CD14-positive monocyte (primary cell): ENCODE results near the gene PMM1. TPM values are rescaled to one million over a fixed set of nuclear protein-coding genes. Genes with fewer than 3 reads are reported as not detected.

Source experiments
- DNase-seq, 3 donors: peaks; one replicate each; pipeline ENCODE4 v3.0.0-alpha.2; 2011 to 2022
- H2AFZ ChIP-seq: 2 replicates; pipeline ENCODE4 v1.6.0; 2012; ENCODE audit warnings: mild to moderate bottlenecking, low read depth, low read length, inconsistent platforms; ENCODE audit not compliant: insufficient read depth, poor library complexity, severe bottlenecking
- H3K27ac ChIP-seq, 2 donors: 1 replicate in 1 of 2; 2 replicates in 1 of 2; pipeline ENCODE4 v1.5.1; 2012 to 2013; ENCODE audit warnings: low read length in 2 of 2, control low read depth in 1 of 2, inconsistent platforms in 1 of 2, low read depth in 1 of 2, mild to moderate bottlenecking in 1 of 2
- H3K27me3 ChIP-seq, 2 donors: one replicate each; pipeline versions ENCODE4 v1.6.0 to v1.6.1; 2011 to 2013; ENCODE audit warnings: low read length in 2 of 2; ENCODE audit not compliant: control insufficient read depth in 2 of 2, insufficient read depth in 2 of 2
- H3K36me3 ChIP-seq, 2 donors: replicated peaks in 1 of 2; 1 replicate in 1 of 2; 2 replicates in 1 of 2; pipeline versions ENCODE4 v1.5.1 to v1.6.1; 2012 to 2013; ENCODE audit warnings: low read length in 2 of 2, control low read depth in 1 of 2, inconsistent platforms in 1 of 2, mild to moderate bottlenecking in 1 of 2; ENCODE audit not compliant: insufficient read depth in 2 of 2, control insufficient read depth in 1 of 2
- H3K4me1 ChIP-seq, 2 donors: 1 replicate in 1 of 2; 2 replicates in 1 of 2; pipeline versions ENCODE4 v1.5.1 to v1.6.1; 2012 to 2013; ENCODE audit warnings: low read length in 2 of 2, control low read depth in 1 of 2, inconsistent platforms in 1 of 2, mild to moderate bottlenecking in 1 of 2, moderate library complexity in 1 of 2; ENCODE audit not compliant: insufficient read depth in 2 of 2, control insufficient read depth in 1 of 2
- H3K4me2 ChIP-seq: replicated peaks from 2 replicates; pipeline ENCODE3; 2012; ENCODE audit warnings: low read length, moderate library complexity, mild to moderate bottlenecking; ENCODE audit not compliant: poor library complexity, severe bottlenecking; ENCODE audit errors: extremely low read depth
- H3K4me3 ChIP-seq, 3 experiments: fragments of 200-600 bp in 1 of 3; sonication (generic) in 1 of 3; replicated peaks in 1 of 3; 1 replicate in 2 of 3; 2 replicates in 1 of 3; pipeline ENCODE4 v1.5.1; 2011 to 2013; ENCODE audit warnings: low read length in 3 of 3, mild to moderate bottlenecking in 3 of 3, control low read depth in 2 of 3, low read depth in 2 of 3, inconsistent platforms in 1 of 3, moderate library complexity in 1 of 3
- H3K79me2 ChIP-seq: 2 replicates; pipeline ENCODE4 v1.6.0; 2012; ENCODE audit warnings: mild to moderate bottlenecking, control low read depth, inconsistent platforms, low read length, moderate library complexity; ENCODE audit not compliant: insufficient read depth
- H3K9ac ChIP-seq: 2 replicates; pipeline ENCODE4 v1.6.0; 2017; ENCODE audit warnings: low read length, mild to moderate bottlenecking; ENCODE audit not compliant: insufficient read depth, poor library complexity, severe bottlenecking
- H3K9me3 ChIP-seq, 2 donors: replicated peaks in 1 of 2; 1 replicate in 1 of 2; 2 replicates in 1 of 2; pipeline versions ENCODE4 v1.5.1 to v1.6.1; 2012 to 2013; ENCODE audit warnings: low read length in 2 of 2, control low read depth in 1 of 2; ENCODE audit not compliant: control insufficient read depth in 1 of 2, insufficient read depth in 1 of 2
- H4K20me1 ChIP-seq: 2 replicates; pipeline ENCODE4 v1.6.0; 2012; ENCODE audit warnings: mild to moderate bottlenecking, low read length, control low read depth, moderate library complexity; ENCODE audit not compliant: insufficient read depth
- H3K27ac Mint-ChIP-seq, 7 donors: one replicate each; pipeline ENCODE4 v1.8.0; 2020; ENCODE audit warnings: mild to moderate bottlenecking in 7 of 7, mixed read lengths in 7 of 7, moderate library complexity in 6 of 7, inconsistent platforms in 2 of 7
- H3K27me3 Mint-ChIP-seq, 3 donors: one replicate each; pipeline ENCODE4 v1.8.0; 2021 to 2022; ENCODE audit warnings: low read depth in 3 of 3, mild to moderate bottlenecking in 3 of 3, mixed read lengths in 3 of 3, moderate library complexity in 3 of 3, inconsistent platforms in 1 of 3
- H3K36me3 Mint-ChIP-seq, 2 donors: one replicate each; pipeline ENCODE4 v1.8.0; 2020; ENCODE audit warnings: mixed read lengths in 2 of 2, inconsistent platforms in 1 of 2, mild to moderate bottlenecking in 1 of 2
- H3K4me1 Mint-ChIP-seq: one replicate; pipeline ENCODE4 v1.8.0; 2020; ENCODE audit warnings: mild to moderate bottlenecking, mixed read lengths
- H3K4me3 Mint-ChIP-seq, 2 donors: one replicate each; pipeline ENCODE4 v1.8.0; 2020; ENCODE audit warnings: mild to moderate bottlenecking in 2 of 2, mixed read lengths in 2 of 2, moderate library complexity in 1 of 2
- H3K9me3 Mint-ChIP-seq, 7 donors: one replicate each; pipeline ENCODE4 v1.8.0; 2020 to 2022; ENCODE audit warnings: mixed read lengths in 7 of 7, mild to moderate bottlenecking in 6 of 7, moderate library complexity in 6 of 7, inconsistent platforms in 2 of 7
- CTCF ChIP-seq: fragments of 200-600 bp; IDR thresholded peaks from one replicate; pipeline ENCODE4 v1.8.0; 2022; ENCODE audit warnings: antibody characterized with exemption, mild to moderate bottlenecking
- WGBS: methylation state at CpG from one replicate; pipeline ENCODE4 v1.1.5; 2013; ENCODE audit warnings: missing lambda C conversion rate; ENCODE audit not compliant: insufficient coverage; 5-methylcytosine and 5-hydroxymethylcytosine counted together
- intact Hi-C, 2 donors: fragments of 100-400 bp; cut with micrococcal nuclease; formaldehyde crosslinking; loops; one replicate each; pipeline versions ENCODE4 v1.15.0 to v1.15.1; 2023
- polyA plus RNA-seq, 3 donors: library from polyadenylated mRNA; depleted of rRNA in 1 of 3; unstranded in 2 of 3; stranded (reverse) in 1 of 3; fragments of 300-500 nt in 2 of 3; fragments of >200 nt in 1 of 3; fragmentation: Illumina TruSeq in 2 of 3; gene quantifications; 1 replicate in 2 of 3; 2 replicates in 1 of 3; pipeline ENCODE4 v1.2.3, GENCODE V29; 2012 to 2021

The PMM1 gene
- polyA plus RNA-seq, 3 donors = 15.6 to 32.4 (median 23.5) TPM

- peak in 2 of 3 donors; percentile 1 to 37 for DNase-seq
- H3K4me3 ChIP-seq = peak overlapping the region; percentile 85 to 100 (median 86)
- Mint-ChIP-seq H3K4me3 (peak overlapping the region; percentile 90 to 94), H3K27ac (peak overlapping the region; percentile 97 to 100 (median 98)), H3K9me3 (peaks cover 0 to 3% (median 0%) of the 10 kb centered on the region in 7 donors), H3K27me3 (no peaks in the 10 kb centered on the region), H3K36me3 (peaks cover 24 to 34% of the 10 kb centered on the region in 2 donors), H3K4me1 (peaks cover 35% of the 10 kb centered on the region)
- TF ChIP-seq CTCF = no peak
- H3K79me2 ChIP-seq = peaks cover 86% of the 10 kb centered on the region
- H3K36me3 ChIP-seq = peaks cover 12 to 16% of the 10 kb centered on the region in 2 donors
- H2AFZ ChIP-seq = peak overlapping the region; percentile 58
- intact Hi-C loops = loop anchor here in 1 of 2 donors (1.0 to 10.0 kb wide), 6 partner anchors 30 to 995 kb away; partner anchors contain the start of genes POLDIP3, RANGAP1 and TOB2
- H3K4me2 ChIP-seq = peak overlapping the region; percentile 89
- H4K20me1 ChIP-seq = no peaks in the 10 kb centered on the region
- no peaks in the 10 kb centered on the region for H3K9me3 ChIP-seq
- H3K27ac ChIP-seq = peak overlapping the region; percentile 95 to 100
- no peaks in the 10 kb centered on the region for H3K27me3 ChIP-seq
- 1% methylated on average over 23 of the region's 24 CpGs for WGBS
- peaks cover 34 to 37% of the 10 kb centered on the region in 2 donors for H3K4me1 ChIP-seq
- peak overlapping the region; percentile 92 for H3K9ac ChIP-seq
Observed at GRCh38 chr22:41619979-41620588, 30.4 kb upstream of the PMM1 start.

- intact Hi-C loops = no loop called here
- Histone ChIP-seq H2AFZ (no peak overlapping the region), H3K9ac (no peak overlapping the region), H3K9me3 (no peaks in the 10 kb centered on the region), H3K4me1 (peaks cover 4 to 6% of the 10 kb centered on the region in 2 donors), H3K27me3 (no peaks in the 10 kb centered on the region), H4K20me1 (peaks cover 31% of the 10 kb centered on the region), H3K36me3 (peaks cover 4 to 31% of the 10 kb centered on the region in 2 donors), H3K4me3 (no peak overlapping the region), H3K79me2 (peaks cover 49% of the 10 kb centered on the region), H3K4me2 (no peak overlapping the region), H3K27ac (no peak overlapping the region)
- no peak for DNase-seq
- peaks cover 12% of the 10 kb centered on the region for H3K4me1 Mint-ChIP-seq
- H3K9me3 Mint-ChIP-seq = no peaks in the 10 kb centered on the region
- TF ChIP-seq CTCF = no peak
- no CpG with 5 or more reads among the region's 2 CpGs for WGBS
- peaks cover 0 to 7% (median 5%) of the 10 kb centered on the region in 3 donors for H3K27me3 Mint-ChIP-seq
- peak overlapping the region in 2 of 7 donors; percentile 55 to 61 for H3K27ac Mint-ChIP-seq
- H3K4me3 Mint-ChIP-seq = no peak overlapping the region
- peaks cover 24 to 47% of the 10 kb centered on the region in 2 donors for H3K36me3 Mint-ChIP-seq
Observed at GRCh38 chr22:41613456-41613855, 23.8 kb upstream of the PMM1 start.
